NCI-H82 treated with DMSO at 0.1 percent for 48 hours (cell line): ENCODE results near the gene IMPA2.
"Not testable (repeated sequence)": the region's sequence is repeated elsewhere in the genome, so short reads cannot be mapped to it uniquely, and the experiment has no call there.

Experiments
- DNase-seq: peaks from one replicate; lab custom pipeline; 2025; ENCODE audit not compliant: unreplicated experiment; lab: John Stamatoyannopoulos, UW

Gene IMPA2

DNA sequence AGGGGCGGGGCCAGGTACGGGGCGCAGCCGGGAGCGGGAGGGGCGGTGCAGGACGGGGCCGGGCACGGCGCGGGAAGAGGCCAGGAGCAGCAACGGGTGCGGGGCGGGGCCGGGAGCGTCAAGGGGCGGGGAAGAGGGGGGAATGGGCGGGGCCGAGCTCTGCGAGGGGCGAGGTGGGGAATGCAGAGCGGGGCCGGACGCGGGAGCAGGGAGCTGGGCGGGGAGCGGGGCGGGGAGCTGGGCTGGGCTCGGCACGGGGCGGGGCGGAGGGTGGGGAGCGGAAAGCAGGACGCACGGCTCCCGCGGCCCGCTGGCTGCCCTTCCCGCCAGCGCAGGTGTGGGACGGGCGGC lies at the start of gene IMPA2:
IMPA2 (plus strand) TSS at position 316 of the 351 bp plus-strand sequence. CDS start 163 bp downstream, outside the sequence.
- no peak for DNase-seq

DNA sequence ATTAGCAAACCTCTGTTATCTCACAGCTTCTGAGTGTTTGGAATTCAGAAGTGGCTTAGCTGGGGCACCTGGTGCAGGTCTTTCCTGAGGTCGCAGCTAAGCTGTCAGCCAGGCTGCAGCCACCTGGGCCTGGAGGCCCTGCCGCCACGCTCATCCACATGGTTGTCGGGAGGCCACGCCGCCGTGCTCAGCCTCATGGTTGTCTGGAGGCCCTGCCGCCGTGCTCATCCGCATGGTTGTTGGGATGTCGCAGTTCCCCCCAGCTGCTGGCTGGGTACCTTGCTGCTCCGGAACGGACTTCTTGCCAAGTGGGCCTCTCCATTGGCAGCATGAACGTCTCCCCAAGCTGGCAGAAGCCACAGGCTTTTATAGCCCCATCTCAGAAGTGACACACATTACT lies 48.9 kb upstream of the IMPA2 start:
- DNase-seq, result no peak

DNA sequence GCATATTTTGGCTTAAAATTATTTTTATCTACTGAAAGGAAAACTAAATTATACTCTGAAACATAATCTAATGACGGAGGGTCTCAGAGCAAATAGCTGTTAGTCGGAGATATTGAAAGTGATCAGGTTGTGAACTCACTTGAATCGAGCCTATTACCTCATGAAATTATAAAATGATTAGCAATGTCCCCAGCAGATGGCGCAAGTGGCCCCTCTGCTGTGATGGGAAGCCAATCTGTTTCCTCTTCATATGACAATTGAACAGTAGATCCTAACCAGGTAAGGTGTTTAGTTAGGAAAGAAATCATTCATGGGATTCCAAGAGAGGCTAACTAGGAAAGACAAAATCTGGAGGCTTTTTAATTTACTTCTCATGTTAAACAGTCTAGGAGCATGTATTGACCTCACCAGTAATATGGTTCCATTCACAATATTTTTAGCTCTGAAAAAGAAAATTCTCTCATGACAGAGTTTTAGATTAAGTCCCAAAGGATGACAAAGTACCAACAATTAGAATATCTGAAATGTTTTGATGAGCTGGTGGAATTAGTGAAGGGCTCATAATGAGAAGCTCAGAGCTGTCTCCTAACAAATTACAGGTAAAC lies 43.3 kb upstream of the IMPA2 start:
- DNase-seq, result peak; percentile 48

DNA sequence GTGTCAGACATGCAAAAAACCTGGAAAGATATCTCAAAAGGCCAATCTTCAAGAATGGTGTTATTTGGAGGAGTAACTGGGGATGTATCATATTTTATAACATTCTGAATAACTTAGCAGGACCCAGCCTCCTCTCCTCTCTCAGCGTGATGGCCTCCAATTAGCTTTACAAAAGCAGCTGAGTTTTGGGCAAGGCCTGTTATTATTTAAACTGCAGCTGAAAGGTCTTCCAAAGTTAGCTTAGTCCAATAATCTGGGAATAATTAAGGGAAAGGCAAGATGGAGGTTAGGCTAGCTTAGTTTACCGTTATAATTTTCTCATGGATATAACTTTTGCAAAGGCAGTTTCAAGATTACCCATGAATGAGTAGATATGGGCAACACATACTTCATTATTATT lies 40.4 kb upstream of the IMPA2 start:
- no peak for DNase-seq

DNA sequence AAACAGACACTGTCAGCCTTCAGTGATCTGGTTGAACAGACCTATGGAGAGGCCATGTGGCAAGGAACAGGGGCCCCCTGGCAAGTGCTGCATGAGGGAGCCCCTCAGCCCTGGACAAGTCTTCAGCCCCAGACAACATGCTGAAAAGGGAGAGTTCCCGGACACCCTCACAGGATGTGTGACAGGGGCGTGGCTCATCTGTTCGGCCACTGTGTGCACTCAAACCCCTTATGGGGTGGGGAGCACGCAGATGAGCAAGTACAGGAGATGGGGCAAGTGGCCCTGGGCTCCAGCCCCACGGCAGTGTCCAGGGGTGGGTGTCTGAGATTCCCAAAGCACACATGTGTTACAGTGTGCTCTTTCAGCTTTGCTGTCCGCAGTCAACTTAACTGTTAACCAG lies 37.8 kb upstream of the IMPA2 start:
- DNase-seq, result no peak

DNA sequence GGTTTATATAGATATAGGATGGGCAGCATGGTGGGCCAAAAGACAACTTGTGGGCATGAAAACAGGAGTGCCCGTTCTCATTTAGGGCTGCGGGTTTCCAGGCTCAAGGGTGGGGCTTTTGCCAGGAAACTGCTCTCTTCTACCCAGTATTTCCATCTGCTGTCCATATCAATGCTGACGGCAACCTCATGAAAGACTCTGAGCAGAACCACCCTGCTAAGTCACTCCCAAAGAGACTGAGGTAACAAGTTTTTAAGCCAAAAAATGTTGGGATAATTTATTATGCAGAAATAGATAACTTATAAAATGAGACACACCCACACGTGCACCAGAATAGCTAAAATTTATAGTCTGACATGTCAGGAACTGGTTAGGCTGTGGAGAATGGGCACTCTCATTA lies 37.1 kb upstream of the IMPA2 start:
- DNase-seq, result no peak

DNA sequence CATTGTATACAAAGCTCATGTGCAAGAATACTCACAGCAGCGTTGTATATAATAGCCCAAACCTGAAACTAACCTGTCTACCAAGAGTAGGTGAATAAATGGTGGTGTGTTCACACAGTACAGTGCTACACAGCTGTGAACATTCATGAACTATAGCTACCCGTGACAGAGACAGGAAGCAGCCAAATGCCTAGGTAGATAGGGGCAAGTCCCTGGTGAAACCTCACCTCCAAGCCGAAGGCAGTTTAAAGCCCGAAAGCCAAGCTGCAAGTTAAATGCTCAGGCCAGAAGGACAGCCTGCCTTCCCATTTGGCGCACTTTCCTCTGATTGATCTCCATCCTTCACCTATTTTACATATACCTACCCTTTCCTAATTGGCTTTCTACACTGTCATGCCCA lies 36.5 kb upstream of the IMPA2 start:
- DNase-seq, result no peak

DNA sequence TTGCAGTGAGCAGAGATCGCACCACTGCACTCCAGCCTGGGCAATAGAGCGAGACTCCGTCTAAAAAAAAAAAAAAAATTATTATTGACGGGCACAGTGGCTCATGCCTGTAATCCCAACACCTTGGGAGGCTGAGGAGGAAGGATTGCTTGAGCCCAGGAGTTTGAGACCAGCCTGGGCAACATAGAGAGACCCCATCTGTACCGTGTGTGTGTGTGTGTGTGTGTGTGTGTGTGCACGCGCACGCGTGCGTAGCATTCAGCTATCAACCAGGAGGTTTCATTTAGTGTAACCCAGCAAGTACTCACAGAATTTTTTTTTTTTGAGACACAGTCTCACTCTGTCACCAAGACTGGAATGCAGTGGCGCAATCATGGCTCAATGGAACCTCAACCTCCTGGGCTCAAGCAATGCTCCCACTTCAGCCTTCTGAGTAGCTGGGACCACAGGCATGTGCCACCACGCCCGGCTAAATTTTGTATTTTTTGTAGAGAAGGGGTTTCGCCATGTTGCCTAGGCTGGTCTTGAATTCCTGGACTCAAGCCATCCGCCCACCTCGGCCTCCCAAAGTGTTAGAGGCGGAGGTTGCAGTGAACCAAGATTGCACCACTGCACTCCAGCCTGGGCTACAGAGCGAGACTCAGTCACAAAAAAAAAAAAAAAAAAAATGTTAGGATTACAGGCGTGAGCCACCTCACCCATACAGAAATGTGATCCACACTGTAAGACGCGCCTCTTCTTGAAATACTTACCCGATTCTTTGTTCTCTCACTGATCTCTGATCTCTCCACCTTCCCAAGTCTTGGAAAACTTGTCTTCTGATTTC lies 35.3 kb upstream of the IMPA2 start:
- DNase-seq, result not testable (repeated sequence)

DNA sequence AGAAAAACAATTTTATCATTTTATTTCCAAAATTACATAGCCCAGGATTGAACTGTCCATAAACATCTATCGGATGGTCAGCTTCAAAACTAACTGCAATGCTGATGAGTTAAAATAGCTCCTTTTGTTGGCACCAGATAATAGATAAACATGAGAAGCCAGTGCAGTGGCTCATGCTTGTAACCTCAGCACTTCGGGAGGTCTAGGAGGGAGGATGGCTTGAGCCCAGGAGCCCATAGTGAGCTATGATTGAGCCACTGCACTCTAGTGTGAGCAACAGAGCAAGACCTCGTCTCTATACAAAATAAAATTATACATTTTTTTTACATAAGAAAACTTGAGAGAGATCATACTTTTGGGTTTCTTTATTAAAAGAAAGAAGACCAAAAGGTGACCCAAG lies 34.6 kb upstream of the IMPA2 start:
- DNase-seq, result no peak

DNA sequence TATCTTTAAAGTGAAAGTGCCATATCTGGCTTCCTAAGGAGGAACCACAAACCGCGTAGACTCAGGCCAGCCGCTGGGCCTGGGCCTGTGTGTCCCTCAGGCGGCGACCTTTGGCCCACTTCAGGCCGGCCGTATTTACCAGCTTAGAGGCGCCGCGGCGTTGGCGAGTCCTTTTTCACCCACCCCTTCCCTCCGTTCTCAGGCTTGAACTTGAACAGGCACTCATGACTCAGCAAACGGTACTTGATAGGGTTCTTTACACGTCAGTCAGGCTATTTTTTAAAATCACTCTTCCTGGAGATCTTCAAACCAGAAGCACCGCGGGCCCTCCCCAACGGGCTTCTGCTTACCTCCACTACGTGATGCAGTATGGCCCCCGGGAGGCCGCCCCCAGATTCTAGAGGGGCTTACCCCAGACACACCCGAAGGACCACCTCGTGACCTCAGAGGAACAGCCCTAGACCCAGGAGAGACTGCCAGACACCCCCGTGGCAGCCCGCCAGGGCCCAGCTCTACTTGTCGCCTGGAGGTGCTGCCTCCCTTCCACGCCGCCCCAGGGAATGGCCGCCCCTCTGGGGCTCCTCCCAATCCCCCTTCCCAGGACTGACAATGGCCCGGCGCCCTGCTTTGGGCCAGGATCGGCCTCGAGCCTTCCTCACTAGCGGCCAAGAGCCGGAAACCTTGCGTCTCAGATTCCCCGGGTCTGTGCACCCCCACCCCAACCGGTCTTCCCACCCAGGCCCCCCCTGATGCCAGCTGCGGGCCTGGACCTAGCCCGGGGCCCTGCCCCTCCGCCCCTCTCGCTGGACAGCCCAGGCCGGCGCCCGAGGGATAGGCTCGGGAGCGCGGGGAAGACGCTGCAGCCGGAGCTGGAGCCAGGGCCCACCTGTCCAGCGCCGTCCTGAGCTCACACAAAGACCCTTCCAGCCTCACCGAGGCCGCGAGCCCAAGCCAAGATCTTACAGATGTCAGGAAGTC lies 33.8 kb upstream of the IMPA2 start:
- DNase-seq, result no peak

DNA sequence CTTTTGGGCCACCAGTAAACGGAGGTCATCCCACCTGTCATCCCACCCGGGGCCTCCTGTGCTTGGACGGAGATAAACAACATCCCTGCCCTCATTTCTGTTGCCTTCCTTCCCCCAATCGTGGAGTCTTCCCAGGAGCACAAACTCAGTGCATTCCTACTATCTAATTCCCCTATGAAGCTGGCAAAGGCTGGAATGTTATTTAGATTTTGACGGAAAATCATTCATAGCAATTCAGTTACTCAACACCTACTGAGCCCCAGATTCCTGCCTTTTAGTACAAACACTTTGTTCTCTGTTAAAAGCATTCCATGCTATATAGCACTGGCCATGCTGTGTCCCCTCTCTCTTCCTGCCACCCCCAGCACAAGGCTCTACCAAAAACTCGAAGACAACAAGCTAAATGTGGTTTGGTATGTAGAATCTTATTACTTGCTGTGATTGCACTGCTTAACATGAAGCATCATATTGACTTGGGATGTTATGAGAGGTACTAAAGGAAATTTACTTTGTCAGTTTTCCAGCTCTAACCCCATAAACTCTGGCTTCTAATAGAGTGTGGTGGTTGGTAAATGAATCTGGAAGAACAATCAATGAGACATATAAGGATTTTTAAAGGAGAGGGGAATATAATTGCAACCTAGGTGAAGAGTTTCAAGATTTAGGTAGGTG lies 32.3 kb upstream of the IMPA2 start:
- DNase-seq, result no peak

DNA sequence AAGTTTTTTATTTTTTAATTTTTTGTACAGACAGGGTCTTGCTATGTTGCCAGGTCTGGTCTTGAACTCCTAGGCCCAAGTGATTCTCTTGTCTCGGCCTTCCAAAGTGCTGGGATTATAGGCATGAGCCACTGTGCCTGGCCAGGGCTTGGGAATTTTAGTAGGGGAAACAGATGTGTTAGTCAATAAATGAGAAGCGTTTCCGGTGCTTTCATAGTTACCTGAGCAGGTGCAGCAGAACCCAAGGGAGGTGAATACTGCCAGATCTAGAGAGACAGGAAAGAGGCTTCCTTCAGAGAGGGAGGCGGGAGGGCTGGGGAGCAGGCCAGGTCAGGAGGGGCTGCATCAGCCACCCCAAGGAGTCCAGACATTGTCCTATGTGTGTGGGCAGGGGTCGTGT lies 30.5 kb upstream of the IMPA2 start:
- DNase-seq, result no peak

DNA sequence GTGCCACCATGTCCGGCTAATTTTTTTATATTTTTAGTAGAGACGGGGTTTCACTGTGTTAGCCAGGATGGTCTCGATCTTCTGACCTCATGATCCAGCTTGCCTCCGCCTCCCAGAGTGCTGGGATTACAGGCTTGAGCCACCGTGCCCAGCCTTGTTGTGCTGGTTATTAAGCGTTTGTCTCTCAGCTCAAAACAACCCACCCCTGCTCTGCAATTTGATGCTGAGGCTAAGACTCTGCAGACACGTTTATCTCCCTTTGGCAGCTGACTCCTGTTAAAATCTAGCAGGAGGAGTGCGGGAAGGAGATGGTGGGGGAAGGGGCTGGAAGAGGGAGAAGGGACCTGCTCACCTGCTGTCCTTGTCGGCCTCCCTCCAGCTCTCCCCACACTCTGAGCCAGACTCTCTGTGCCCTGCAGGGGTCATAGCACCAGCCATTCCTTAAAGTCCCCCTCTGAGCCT lies 29.9 kb upstream of the IMPA2 start:
- DNase-seq, result no peak

DNA sequence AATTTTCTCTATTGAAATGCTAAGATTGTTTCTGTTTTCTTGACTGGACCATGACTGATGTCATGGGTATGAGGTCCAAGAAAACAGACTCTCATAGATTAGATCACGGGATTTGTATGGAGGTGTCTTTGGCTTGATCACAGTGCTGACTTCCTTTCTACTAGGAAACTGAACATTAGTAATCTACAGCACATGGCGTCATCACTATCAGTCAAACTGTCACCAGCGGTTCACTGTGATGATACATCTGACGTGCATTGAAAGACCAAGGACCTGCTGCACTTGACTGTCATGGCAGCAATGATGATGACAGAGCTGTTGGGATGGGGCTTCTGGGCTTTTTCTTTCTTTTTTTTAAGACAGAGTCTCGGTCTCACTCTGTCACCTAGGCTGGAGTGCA lies 28.2 kb upstream of the IMPA2 start:
- DNase-seq, result no peak

DNA sequence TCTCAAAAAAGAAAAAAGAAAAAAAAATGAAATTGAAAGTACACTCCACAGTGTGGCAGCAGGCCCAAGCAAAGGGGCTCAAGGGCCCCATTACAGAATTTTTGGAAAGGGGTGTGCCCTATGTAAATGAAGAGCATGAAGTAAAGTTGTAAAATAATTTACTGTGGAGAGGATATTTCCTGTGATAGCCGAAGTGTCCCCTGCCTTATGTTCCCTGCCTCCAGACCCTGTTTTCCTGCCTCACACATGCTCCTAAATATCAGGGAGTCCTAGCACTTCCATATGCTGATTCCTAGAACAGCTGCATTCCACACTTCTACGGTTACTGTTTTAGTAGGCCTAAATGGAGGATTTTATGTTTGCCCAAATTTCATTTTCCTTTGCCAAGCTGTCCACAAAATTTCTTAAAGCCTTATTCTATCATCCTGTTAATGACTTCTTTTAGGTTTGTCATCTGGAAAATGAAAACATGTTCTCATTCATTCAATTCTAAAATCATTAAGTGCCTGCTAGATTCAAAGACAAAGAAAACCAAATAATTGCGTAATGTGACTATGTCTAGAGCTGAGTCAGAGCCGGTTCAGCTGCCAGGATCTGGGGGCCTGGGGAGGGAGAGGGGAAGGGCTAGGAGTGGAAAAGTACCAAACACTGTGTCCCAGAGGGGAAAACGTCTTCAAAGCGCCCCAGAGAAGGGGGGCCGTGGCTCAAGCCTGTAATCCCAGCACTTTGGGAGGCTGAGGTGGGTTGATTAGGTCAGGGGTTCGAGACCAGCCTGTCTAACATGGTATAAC lies 25.9 kb upstream of the IMPA2 start:
- DNase-seq, result no peak

DNA sequence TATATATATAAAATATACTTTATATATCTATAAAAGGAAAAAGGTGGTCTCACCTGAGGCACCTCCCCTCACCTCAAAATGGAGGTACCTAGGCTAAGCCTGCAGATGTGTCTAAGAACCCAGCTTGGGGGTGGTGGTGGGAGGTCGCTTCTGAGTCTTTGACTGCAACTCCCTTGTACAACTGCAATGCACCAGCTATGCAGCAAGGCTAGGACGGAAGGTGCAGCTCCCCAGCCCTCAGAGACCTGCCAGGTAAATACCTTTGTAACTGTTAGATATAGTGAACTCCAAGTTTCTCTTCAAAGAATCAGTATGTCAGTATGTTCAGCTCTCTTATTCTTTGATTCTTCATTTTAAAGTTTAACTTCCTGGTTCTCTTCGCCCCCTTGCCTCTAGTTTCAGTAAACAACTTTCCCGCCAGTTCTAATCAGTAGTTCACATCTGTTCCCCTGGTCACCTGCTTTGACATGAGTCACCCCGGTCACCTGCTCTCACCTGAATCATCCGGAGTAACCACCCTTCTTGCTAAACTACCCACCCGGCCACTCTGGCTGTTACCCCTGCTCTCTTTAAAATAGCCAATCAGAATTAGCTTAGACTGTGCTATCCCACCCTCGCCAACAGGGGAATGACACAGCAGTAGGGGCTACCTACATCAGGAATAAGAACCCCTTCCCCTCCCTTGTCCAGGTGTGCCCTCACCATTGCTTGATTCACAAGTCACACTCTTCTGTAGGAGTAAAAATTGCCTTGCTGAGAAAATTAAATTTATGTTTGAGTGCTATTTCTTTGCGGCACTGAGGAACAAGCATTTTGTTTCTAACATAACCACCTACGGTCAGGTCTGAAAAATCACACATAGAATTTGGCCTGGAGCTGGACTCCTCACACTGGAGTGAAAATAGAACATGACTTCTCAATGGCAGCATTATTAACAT lies 24.7 kb upstream of the IMPA2 start:
- DNase-seq, result no peak

DNA sequence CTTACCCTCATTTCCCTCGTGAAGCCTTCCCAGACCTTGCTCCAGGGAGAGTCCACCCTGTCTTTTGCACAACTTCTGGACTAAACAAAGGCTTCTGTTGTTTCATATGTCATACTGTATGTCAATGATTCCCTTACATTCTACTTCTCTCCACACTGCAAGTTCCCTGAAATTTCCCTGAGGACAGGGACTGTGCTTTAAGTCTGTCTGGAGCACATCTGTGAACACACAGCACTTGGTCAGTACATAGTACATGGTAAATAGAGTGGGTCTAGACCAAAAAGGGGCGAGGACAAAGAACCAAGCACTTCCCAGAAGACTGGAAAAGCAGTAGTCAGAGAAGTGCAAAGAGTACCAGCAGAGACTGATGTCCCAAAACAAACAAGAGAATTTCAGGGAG lies 23.7 kb upstream of the IMPA2 start:
- no peak for DNase-seq

DNA sequence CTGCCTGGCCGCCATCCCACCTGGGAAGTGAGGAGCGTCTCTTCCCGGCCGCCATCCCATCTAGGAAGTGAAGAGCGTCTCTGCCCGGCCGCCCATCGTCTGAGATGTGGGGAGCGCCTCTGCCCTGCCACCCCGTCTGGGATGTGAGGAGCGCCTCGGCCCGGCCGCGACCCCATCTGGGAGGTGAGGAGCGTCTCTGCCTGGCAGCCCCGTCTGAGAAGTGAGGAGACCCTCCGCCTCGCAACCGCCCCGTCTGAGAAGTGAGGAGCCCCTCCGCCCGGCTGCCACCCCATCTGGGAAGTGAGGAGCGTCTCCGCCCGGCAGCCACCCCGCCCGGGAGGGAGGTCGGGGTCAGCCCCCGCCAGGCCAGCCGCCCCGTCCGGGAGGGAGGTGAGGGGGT lies 21.7 kb upstream of the IMPA2 start:
- not testable (repeated sequence) for DNase-seq

DNA sequence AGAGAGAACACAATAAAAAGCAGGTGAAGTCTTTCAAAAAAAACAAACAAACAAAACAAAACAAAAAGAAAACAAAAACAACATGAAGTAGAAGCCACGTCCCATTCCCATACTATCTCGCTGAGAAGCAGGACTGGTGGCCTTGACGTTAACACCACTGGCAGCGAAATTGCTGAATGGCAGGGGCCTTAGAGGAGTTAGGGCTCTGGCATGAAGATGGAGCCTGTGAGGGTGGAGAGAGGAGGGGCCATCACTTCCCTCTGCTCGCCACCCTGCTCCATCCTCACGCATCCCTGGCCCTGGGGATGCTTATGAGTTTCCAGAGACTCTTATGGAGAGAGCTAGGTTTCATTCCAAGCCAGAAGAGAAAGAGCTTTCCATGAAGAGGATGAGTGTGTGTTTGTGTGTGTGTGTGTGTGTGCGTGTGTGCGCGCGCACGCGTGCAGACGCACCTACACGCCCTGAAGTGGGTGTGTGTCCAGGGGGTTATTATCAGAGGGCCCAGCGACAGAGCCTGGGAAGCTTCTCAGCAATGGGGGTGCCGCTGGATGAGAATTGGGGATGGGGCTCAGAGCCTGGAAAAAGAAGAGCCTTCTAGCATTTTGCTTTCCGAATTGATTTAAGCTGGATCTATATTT lies 20.4 kb upstream of the IMPA2 start:
- DNase-seq, result no peak
